ENCODE data around the gene KLHL17. TPM values are rescaled to one million over a fixed set of nuclear protein-coding genes. Genes with fewer than 3 reads are reported as not detected.
"Not testable (repeated sequence)": the region's sequence is repeated elsewhere in the genome, so short reads cannot be mapped to it uniquely, and the experiment has no call there.

KLHL17 gene
- total RNA-seq, 1 donor from 2014 or later, result 21.1 TPM

DNA sequence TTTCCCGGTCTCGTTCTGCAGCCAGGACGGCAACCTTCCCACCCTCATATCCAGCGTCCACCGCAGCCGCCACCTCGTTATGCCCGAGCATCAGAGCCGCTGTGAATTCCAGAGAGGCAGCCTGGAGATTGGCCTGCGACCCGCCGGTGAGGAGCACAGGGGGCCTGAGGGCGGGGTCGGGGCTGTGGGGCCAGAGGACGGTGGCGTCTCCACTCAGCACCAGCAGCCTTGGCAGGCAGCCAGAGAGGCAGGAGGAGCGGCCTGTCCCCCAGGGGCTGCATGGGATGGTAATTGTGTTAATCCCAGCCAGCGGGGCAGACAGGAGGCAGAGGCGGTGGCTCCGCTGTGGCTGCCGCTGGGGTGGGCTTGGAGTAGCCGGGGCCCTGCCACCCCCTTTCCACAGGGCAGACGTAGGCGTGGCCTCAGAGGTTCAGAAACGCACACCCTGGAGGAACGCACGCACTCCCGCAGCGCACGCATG lies 24.6 kb upstream of the KLHL17 start:
- DNase-seq (ENCODE audit: extremely low read depth, low read depth, low spot score), result no peak

DNA sequence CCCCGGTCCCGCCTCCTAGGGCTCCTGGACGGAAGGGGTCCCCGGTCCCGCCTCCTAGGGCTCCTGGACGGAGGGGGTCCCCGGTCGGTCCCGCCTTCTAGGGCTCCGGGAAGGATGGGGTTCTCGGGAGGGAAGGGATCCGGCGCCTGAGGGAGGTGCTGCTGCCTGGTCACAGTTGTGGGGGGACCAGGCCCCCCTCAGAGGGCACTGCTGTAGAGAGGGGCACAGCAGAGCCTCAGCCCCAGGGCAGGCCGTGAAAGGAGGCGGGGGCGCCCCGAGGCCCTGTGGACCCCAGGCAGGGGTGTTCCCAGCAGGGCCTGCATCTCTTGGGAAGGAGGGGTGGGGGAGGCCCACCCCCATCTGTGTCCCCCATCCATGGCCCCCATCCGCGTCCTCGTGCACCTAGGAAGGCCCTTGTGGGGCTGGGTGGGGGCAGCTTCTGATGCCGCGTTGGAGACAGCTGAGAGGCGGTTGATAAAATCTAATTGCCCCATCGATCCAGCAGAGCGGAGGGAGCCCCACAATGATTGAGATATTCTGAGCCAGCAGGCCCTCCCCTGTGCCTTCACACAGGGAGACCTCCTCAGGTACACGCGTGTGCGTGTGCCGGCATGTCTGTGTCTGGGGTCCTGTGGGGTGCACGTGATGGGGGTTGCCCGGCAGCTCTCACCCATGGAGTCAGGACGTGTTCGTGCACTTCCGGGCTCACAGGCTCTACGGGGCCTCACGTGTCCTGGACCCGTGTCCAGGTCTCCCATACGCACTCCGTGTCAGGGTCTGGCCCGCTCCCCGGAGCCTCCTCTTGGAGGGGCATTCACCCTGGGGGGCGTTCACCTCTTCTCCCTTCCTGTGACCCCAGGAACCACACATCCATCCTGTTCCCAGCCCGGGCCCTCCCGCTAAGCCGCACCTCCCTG lies 23.8 kb upstream of the KLHL17 start:
- DNase-seq (ENCODE audit: extremely low read depth, low read depth, low spot score), result no peak

DNA sequence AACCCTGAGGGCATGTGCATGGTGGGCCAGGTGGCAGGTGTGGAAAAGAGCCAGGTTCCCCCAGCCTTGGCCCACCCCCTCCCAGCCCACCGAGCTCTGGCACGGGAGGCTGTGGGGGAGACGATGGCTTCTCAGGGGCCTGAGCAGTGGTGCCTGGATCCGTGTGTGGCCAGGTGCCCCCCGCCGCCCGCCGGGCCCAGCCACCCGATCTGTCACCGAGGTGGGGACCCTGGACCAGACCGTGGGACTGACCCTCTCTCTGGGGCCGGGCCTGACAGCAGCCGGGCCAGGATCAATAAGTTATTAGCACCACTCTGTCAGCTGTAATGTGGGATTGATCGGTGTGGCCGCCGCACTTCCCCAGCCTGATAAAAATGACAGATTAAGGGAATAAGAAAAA lies 22.9 kb upstream of the KLHL17 start:
- DNase-seq (ENCODE audit: extremely low read depth, low read depth, low spot score), result no peak

DNA sequence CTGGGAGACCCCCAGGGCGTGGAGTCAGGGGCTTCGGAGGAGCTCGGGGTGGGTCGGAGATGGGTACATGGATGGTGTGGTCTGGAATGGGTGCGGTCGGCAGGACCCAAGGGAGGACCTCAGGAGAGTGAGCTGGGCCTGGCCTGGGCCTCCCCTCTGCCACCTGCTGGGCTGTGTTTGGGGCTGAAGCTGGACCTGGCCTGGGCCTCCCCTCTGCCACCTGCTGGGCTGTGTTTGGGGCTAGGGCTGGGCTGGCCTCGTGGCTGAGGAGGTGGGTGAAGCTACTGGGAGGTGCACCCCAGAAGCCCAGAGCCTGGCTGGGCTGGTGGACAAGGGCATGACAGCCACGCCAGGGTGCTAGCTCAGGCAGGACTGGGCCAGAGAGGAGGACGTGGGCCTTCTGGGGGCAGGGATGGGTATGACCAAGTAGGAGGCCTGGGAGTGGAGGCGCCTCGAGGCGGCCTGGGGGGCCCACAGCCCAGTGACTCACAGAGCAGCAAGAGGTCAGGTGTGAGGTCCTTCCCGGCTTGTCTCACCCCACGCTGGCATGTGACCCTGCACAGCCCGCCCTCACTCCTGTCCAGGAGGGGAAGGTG lies 22.2 kb upstream of the KLHL17 start:
- DNase-seq (ENCODE audit: extremely low read depth, low read depth, low spot score), result no peak

DNA sequence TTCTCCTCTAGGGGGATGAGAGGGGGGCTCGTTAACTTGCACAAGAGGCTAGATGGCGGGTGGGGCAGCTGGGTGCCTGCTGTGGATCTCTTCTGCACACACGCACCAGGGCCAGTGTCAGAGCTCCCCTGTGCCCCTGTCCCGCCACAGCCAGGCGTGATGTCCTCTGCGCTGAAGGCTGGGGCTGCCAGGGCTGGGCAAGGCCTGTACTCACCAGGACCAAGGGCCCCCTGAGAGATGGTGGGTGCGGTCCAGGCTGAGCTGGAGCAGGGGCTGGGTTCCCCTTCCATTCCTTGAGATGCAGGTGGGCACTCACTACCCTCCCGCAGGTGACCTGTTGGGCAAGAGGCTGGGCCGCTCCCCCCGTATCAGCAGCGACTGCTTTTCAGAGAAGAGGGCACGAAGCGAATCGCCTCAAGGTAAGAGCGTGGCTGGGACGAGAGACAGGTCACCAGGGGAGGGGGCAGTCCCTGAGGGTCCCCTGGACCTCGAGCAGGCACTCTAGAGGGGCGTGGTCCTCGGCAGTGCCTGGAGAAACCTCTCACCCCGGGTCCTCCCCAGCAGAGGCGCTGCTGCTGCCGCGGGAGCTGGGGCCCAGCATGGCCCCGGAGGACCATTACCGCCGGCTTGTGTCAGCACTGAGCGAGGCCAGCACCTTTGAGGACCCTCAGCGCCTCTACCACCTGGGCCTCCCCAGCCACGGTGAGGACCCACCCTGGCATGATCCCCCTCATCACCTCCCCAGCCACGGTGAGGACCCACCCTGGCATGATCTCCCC lies 21.5 kb upstream of the KLHL17 start:
- DNase-seq (ENCODE audit: extremely low read depth, low read depth, low spot score), result no peak

DNA sequence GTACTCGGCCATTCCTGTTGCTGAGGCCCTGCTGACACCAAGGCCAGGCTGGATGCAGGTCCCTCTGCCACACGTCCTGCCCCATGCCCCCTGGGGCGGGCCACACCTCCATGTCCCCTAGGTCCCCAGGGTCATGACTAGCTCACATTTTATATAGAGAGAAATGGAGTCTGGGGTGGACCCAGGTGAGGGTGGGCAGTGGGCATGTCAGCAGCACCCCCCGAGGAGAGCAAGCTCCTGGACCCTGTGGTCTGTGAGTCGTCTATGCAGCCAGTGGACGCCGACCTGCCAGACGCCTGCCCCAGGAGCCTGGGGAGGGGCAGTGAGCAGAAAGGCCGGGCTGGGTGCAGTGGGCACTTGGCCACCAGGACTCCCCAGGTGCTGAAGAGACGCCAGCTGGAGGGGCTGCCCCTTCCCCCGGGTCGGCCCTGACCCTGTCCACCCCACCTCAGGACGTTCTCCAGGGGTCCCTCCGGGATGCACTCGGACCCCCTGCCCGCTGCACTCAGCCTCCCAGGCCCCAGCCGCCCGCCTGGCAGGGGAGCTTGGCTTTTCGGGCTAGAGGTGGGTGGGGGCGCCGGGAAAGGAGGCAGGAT lies 20.8 kb upstream of the KLHL17 start:
- DNase-seq (ENCODE audit: extremely low read depth, low read depth, low spot score), result no peak

DNA sequence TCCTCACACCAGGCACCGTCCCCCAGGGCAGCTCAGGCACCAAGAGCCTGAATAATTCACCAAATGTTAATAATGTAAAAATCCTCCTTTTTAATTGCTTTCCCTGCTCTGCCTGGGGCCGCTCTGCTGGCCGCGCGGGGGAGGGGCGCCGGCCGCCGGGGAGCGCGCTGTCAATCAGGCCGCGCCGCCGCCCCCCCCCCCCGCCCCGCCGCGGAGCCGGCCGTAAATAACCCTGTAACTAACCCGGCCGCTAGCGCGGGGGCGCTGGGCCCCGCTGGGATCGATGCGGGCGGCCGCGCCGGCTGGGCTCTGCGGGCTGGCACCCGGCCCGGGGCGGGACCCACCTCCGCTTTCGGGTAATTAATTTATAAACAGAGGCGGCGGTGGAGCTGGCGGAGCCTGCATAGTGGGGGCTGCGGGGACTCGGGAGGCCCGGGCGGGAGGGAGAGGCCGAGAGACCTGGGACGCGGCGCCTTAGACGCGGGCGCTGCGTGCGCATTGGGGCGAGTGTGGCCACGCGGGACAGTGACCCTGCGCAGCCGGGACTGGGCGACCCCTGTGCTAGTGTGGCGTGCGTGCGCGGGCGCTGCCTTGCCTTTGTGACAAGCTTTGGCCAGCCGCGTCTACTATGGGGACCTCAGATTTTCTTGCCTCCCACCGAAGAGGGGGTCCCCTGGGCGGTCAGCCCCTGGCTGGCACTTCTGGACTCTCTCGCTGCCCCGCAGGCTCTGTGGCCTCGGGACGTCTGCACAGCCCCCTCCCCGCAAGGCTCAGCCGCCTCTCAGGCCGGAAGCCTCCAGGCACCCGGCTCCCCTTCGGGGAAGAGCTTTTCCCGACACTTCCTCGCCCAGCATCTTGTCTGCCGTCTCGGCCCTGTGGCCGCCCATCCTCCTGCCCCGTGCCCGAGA lies 20.0 kb upstream of the KLHL17 start:
- no peak for DNase-seq (ENCODE audit: extremely low read depth, low read depth, low spot score)

DNA sequence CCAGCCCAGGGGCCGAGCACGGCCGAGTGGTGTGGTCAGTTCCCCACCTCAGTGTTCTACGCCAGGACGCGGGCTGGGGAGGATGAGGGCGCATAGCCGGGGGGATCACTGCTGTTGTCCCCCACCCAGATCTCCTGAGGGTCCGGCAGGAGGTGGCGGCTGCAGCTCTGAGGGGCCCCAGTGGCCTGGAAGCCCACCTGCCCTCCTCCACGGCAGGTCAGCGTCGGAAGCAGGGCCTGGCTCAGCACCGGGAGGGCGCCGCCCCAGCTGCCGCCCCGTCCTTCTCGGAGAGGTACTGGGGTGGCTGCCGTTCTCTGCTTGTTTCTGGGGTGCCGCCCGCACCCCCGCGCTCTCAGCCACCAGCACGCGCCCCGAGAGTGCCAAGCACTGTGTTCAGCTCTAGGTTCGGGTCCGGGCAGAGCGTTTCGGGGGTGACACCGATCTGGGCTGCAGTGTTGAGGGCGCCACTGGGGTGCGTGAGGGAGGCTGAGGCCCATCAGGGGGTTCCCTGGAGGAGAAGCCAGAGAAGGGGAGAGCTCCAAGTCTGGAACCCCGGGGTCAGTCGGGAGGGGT lies 19.3 kb upstream of the KLHL17 start:
- no peak for DNase-seq (ENCODE audit: extremely low read depth, low read depth, low spot score)

DNA sequence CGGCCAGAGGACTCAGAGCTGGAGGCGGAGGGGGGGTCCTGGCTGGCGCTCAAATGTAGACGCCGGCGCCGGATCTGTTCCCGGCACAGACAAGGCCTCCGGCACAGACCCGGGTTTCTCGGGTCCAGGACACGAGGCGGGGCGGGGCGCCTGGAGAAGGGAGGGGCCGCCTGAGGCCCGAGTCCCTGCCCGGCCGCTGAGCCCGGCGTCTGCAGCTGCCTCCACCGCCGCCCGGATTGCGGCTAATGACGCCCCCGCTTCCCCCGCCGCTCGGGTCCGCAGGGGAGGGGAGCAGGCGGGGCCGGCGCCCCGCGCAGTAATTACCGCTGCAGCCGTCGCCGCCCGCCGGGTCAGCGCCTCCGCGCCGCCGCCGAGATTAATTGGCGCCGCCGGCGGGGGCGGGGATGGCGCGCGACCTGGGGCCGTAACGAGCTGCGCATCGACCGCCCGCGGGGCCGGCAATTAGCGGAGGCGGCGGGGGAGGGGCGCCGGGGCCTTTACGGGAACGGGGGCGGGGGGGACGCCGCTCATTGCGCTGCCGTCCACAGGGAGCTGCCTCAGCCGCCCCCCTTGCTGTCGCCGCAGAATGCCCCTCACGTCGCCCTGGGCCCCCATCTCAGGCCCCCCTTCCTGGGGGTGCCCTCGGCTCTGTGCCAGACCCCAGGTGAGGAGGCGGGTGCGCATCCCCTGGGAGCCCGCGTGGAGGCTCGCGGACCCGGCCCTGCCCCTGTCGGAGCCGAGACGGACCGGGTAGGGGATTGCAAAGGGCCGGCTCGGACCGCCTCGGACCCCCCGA lies 18.6 kb upstream of the KLHL17 start:
- DNase-seq (ENCODE audit: extremely low read depth, low read depth, low spot score), result no peak

DNA sequence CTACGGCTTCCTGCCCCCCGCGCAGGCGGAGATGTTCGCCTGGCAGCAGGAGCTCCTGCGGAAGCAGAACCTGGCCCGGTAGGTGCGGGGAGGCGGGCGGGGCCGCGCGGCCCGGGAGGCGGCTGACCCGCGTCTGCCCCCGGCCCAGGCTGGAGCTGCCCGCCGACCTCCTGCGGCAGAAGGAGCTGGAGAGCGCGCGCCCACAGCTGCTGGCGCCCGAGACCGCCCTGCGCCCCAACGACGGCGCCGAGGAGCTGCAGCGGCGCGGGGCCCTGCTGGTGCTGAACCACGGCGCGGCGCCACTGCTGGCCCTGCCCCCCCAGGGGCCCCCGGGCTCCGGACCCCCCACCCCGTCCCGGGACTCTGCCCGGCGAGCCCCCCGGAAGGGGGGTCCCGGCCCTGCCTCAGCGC lies 18.0 kb upstream of the KLHL17 start:
- no peak for DNase-seq (ENCODE audit: extremely low read depth, low read depth, low spot score)

DNA sequence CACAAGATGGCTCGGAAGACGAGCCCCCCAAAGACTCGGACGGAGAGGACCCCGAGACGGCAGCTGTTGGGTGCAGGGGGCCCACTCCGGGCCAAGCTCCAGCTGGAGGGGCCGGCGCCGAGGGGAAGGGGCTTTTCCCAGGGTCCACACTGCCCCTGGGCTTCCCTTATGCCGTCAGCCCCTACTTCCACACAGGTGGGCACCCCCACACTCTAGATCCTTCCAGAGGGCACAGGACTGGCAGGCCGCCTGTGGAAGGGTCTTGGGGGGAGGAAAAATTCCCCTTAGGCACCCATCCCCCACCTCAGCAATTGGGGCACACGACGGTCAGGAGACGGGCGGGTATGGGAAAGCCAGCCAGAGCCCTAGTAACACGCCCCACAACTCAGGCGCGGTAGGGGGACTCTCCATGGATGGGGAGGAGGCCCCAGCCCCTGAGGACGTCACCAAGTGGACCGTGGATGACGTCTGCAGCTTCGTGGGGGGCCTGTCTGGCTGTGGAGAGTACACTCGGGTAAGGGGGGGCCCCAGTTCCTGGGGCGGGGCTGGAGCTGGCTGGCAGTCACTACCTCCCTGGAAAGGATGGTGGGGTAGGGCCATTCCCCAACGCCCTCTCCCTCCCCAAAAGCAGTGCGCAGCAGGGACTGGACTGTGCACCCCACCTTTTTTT lies 17.4 kb upstream of the KLHL17 start:
- no peak for DNase-seq (ENCODE audit: extremely low read depth, low read depth, low spot score)

DNA sequence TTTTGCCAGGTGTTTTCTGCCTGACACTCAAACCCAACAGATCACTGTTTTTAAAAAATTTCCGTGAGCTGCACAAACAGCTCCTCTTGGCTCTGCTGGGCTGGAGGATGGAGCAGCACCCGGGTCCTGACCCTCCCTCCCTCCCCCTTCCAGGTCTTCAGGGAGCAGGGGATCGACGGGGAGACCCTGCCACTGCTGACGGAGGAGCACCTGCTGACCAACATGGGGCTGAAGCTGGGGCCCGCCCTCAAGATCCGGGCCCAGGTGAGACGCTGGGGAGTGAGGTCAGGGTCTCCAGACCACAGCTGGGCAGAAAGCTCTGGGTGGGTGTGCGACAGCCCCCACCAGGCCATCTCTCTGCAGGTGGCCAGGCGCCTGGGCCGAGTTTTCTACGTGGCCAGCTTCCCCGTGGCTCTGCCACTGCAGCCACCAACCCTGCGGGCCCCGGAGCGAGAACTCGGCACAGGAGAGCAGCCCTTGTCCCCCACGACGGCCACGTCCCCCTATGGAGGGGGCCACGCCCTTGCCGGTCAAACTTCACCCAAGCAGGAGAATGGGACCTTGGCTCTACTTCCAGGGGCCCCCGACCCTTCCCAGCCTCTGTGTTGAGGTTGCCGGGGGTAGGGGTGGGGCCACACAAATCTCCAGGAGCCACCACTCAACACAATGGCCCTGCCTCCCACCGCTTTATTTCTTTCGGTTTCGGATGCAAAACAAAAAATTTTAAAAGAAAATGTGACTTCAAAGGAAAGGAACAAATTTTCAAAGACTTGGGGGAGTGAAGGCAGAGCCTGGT lies 16.6 kb upstream of the KLHL17 start:
- no peak for DNase-seq (ENCODE audit: extremely low read depth, low read depth, low spot score)

DNA sequence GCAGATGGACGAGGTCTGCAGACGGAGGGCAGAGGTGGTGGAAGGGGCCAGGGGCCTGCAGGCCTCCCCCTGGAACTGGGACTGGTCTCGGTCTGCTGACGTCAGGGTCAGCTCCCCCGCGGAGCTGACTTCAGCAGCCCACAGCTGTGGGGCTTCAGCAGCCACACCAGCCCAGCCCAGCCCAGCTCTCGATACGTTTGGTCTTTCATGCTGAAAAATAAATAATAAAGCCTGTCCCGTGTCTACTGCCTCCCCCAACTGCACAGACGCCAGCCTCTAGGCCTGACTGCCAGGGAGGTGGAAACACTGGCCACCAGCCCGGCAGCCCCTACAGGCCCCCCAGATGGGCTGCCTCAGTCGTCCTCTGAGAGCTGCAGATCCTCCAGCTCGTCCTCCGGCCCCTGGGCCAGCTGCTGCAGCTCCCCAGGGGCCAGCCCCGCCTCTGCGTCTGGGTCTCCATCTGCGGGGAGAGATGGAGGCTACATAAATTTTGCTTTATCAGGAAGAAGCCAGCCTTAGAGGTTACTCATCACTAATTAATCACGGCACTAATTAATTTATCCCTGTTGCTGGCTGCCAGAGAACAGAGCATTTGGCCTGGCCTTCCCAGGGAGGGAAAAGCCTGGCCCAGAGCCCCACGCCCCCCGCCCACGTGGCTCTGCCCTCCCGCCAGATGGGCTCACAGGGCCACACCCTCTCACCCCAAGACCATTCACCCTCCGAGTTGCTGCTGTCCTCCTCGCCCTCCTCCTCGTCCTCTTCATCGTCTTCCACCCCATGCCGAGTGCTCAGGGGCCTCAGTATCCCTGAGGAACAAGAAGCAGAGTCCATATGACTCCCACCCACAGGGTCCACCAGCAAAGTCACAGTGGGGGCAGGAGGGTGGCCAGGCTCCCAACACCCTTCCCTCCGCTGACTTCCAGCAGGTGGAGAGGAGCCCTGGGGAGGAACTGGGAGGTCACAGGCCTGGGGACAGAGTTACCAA lies 15.8 kb upstream of the KLHL17 start:
- DNase-seq (ENCODE audit: extremely low read depth, low read depth, low spot score), result no peak

DNA sequence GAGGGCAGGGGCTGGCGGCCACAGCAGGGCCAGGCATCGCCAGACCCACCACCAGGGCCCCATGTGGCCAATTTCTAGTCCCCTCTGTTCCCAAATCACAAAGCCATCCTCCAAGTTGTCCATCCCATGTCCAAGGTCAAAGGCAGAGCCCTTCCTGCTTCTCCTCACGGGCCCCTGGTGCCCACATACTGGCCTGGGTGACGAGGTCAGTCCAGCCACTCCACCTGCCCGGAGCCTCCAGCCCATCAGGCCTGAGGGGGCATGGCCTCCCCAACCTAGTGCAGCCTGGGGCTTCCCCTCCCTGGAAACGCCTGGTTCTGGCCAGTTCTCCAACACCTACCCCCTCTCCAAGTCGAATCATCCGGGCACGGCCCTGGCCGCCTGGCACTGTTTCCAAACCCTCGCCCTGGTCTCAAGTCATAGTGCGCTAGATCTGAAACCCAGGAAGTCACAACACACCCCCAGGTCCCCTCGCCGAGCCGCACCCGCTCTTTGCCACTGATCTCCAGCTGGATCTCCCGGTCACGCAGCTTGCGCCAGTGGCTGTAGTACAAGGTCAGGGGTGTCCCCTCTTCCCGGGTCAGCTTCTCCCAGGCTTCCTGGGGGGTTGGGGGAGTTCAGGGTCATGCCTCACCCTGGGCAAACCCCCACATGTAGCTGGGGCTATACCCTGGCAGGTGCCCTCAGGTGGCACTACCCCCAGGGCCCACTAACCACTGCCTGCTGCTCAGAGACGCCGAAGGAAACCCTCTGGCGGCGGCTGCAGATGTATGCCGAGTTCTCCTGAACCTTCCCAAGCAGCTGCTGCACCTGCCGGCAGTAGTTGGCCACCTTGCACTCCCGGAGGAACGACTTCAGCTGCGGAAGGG lies 14.5 kb upstream of the KLHL17 start:
- DNase-seq (ENCODE audit: extremely low read depth, low read depth, low spot score), result no peak

DNA sequence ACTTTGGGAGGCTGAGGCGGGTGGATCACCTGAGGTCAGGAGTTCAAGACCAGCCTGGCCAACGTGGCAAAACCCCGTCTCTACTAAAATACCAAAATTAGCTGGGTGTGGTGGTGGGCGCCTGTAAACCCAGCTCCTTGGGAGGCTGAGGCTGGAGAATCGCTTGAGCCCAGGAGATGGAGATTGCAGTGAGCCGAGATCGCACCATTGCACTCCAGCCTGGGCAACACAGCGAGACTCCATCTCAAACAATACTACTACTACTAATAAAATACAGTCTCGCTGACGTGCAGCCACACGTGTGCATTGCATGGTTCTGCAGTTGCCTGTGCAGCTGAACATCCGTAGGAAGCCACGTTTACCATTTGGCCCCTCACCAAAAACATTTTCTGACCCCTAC lies 13.6 kb upstream of the KLHL17 start:
- DNase-seq (ENCODE audit: extremely low read depth, low read depth, low spot score), result not testable (repeated sequence)
